GM06990 (cell line): Measurements from ENCODE around the gene SIRT3.

Experiments used
- DNase-seq: peaks from one replicate; pipeline ENCODE4 v3.0.0-alpha.2; 2011; ENCODE audit not compliant: insufficient read length; ENCODE audit errors: extremely low read depth
- H3K27me3 ChIP-seq: replicated peaks from 2 replicates; pipeline ENCODE4 v1.6.0; 2011; ENCODE audit warnings: low read length; ENCODE audit not compliant: control insufficient read depth, insufficient read depth
- H3K36me3 ChIP-seq: 2 replicates; pipeline ENCODE4 v1.5.1; 2011; ENCODE audit warnings: low read length; ENCODE audit not compliant: control insufficient read depth, insufficient read depth
- H3K4me3 ChIP-seq: replicated peaks from 2 replicates; pipeline ENCODE4 v1.5.1; 2011; ENCODE audit warnings: low read depth, mild to moderate bottlenecking, control low read depth, low read length
- TF ChIP-seq, protein P1 (sequence below): IDR thresholded peaks from 2 replicates; pipeline ENCODE4 v1.5.1; 2011; ENCODE audit warnings: low read length, control low read depth, mild to moderate bottlenecking, inconsistent platforms; ENCODE audit not compliant: insufficient read depth, poor library complexity, severe bottlenecking

SIRT3 gene

DNA sequence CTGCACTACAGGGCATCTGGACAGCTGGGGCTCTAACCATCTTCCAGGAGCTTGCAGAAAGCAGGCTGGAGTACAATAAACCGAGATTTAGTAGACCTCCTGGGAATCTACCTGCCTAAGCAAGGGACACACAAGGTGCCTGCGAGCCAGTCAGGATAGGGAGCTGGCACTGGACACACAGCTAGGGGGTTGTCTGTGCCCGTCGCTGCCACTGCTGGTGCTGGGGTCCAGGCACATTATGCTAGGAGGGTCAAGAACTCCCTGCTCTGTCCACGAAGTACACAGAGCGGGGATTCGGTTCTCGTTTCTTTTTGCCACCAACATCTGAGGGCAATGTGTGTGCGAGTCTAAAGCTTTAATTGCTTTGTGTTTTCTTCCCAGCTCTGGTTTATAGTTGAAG, 24.4 kb downstream of the SIRT3 start:
- no peak for DNase-seq
- peaks cover 47% of the 10 kb centered on the region for H3K36me3 ChIP-seq
- TF ChIP-seq, protein P1, sequence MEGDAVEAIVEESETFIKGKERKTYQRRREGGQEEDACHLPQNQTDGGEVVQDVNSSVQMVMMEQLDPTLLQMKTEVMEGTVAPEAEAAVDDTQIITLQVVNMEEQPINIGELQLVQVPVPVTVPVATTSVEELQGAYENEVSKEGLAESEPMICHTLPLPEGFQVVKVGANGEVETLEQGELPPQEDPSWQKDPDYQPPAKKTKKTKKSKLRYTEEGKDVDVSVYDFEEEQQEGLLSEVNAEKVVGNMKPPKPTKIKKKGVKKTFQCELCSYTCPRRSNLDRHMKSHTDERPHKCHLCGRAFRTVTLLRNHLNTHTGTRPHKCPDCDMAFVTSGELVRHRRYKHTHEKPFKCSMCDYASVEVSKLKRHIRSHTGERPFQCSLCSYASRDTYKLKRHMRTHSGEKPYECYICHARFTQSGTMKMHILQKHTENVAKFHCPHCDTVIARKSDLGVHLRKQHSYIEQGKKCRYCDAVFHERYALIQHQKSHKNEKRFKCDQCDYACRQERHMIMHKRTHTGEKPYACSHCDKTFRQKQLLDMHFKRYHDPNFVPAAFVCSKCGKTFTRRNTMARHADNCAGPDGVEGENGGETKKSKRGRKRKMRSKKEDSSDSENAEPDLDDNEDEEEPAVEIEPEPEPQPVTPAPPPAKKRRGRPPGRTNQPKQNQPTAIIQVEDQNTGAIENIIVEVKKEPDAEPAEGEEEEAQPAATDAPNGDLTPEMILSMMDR = no peak
- no peaks in the 10 kb centered on the region for H3K27me3 ChIP-seq
- no peak overlapping the region for H3K4me3 ChIP-seq

DNA sequence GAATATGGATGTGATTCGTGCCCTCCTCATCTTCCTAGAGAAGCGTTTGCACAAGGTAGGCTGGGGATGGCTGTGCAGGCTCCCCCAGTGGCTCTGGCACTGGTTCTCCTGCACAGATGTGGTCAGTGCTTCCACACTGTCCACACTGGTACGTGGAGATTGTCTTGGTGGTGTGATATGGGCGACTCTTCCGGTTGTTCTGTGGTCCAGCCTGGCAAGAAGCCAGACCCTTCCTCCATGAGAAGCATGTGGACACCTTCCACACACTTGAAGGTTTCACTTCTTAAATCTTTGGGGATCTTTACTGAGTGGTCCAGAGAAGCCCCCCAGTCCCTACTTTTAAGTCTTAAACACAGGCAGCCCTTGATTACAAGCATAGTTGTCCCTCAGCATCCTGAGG, 24.8 kb downstream of the SIRT3 start:
- TF ChIP-seq, protein P1 = no peak
- Histone ChIP-seq H3K36me3 (peaks cover 46% of the 10 kb centered on the region), H3K27me3 (no peaks in the 10 kb centered on the region), H3K4me3 (no peak overlapping the region)
- DNase-seq = no peak

DNA sequence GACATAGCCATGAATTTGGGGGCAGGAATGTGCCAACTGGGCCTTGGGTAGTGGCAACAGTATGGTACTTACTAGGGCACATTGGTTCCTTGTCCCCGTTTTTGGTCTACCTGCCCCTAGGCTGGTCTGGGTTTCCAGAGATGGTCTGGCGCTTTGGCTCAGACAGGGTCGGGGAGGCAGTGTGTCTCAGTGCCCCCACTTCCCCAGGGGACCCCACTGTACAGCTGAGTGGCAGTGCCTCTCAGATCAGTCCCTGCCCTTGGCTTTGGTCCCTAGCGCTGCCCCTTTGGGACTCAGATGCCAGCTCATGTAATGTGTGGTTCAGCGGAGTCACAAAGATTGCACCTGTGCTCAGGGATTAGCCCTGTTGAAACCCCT, 25.4 kb downstream of the SIRT3 start:
- TF ChIP-seq, protein P1 = no peak
- Histone ChIP-seq H3K36me3 (peaks cover 44% of the 10 kb centered on the region), H3K4me3 (no peak overlapping the region), H3K27me3 (no peaks in the 10 kb centered on the region)
- DNase-seq = no peak

DNA sequence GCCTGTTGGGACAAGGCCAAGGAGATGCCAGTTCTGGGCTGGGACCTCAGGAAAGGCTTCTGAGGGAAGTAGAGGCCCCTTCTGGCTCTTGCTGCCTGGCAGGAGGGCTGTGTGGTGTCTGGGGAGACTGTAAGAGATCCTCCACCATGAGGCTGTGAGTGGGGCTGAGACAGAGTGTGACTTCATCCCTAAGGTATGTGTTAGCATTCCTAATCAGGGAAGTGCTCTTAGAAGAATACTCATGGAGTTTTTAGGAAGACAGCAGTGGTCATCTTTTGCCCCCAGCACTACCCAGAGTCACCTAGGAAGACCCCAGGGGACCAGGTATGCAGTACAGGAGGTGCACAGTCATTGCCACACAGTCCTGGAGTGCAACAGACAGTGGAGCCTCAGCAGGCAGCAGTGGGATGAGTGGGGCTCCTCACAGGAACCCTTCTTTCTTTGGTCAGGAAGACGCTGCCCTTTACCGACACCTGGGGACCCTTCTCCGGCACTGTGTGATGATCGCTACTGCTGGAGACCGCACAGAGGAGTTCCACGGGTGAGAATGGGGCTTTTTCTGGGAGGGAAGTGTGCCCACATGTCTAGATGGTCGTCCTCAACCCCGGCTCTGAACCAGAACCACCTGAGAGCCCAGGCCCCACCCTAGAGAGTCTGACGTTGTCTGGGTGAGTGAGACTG, 25.9 kb downstream of the SIRT3 start:
- DNase-seq = no peak
- peaks cover 47% of the 10 kb centered on the region for H3K36me3 ChIP-seq
- H3K27me3 ChIP-seq = no peaks in the 10 kb centered on the region
- TF ChIP-seq, protein P1 = no peak
- H3K4me3 ChIP-seq = peak overlapping the region; percentile 96

DNA sequence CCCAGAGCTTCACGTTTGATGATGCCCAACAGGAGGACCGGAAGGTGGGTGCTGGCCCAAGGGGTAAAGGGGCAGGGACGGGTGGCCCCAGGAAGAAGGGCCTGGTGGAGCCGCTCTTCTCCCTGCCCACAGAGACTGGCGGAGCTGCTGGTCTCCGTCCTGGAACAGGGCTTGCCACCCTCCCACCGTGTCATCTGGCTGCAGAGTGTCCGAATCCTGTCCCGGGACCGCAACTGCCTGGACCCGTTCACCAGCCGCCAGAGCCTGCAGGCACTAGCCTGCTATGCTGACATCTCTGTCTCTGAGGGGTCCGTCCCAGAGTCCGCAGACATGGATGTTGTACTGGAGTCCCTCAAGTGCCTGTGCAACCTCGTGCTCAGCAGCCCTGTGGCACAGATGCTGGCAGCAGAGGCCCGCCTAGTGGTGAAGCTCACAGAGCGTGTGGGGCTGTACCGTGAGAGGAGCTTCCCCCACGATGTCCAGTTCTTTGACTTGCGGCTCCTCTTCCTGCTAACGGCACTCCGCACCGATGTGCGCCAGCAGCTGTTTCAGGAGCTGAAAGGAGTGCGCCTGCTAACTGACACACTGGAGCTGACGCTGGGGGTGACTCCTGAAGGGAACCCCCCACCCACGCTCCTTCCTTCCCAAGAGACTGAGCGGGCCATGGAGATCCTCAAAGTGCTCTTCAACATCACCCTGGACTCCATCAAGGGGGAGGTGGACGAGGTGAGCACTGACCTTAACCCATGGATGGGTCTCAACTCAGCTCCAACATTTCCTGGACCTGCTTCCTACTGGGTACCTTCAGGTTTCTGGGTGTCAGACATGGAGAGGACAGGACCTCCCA, 26.6 kb downstream of the SIRT3 start:
- DNase-seq = no peak
- peaks cover 50% of the 10 kb centered on the region for H3K36me3 ChIP-seq
- H3K27me3 ChIP-seq = no peaks in the 10 kb centered on the region
- peak overlapping the region; percentile 96 for H3K4me3 ChIP-seq
- TF ChIP-seq, protein P1 = no peak
